Thoracic aorta (tissue), 2 donors: ENCODE results near the gene LMTK3. TPM values are rescaled to one million over a fixed set of nuclear protein-coding genes. Genes with fewer than 3 reads are reported as not detected.

Experiments used
- ATAC-seq: fragments of 150-250 bp; one replicate; pipeline ENCODE4 v1.8.0; 2017; ENCODE audit warnings: low read depth; ENCODE audit not compliant: insufficient number of reproducible peaks, low FRiP score
- DNase-seq: peaks from one replicate; pipeline ENCODE4 v3.0.0-alpha.2; 2020; ENCODE audit warnings: low spot score
- H3K27ac ChIP-seq, 2 donors: fragments of 200-600 bp; sonication (generic); 1 replicate in 1 of 2; 2 replicates in 1 of 2; pipeline ENCODE4 v1.5.1; 2016; ENCODE audit warnings: mild to moderate bottlenecking in 2 of 2, moderate library complexity in 2 of 2
- H3K27me3 ChIP-seq: fragments of 200-600 bp; sonication (generic); replicated peaks from 2 replicates; pipeline ENCODE4 v1.6.0; 2016; ENCODE audit warnings: mild to moderate bottlenecking; ENCODE audit not compliant: insufficient read depth
- H3K36me3 ChIP-seq: fragments of 200-600 bp; sonication (generic); one replicate; pipeline ENCODE4 v1.5.1; 2016
- H3K4me1 ChIP-seq, 2 donors: fragments of 200-600 bp; sonication (generic); 1 replicate in 1 of 2; 2 replicates in 1 of 2; pipeline versions ENCODE4 v1.5.1 to v1.6.0; 2016; ENCODE audit warnings: low read depth in 2 of 2, mild to moderate bottlenecking in 1 of 2; ENCODE audit not compliant: control insufficient read depth in 1 of 2
- H3K4me3 ChIP-seq: fragments of 200-600 bp; sonication (generic); 2 replicates; pipeline ENCODE4 v1.5.1; 2016; ENCODE audit warnings: mild to moderate bottlenecking
- H3K9me3 ChIP-seq: fragments of 200-600 bp; sonication (generic); 2 replicates; pipeline ENCODE4 v1.5.1; 2016
- total RNA-seq, 2 donors: library from RNA; depleted of rRNA; stranded (reverse); fragments of >200 nt; gene quantifications; one replicate each; pipeline versions ENCODE4 v1.1.0 to v1.2.3, GENCODE V29; 2016
- TF ChIP-seq, protein P1 (sequence below): fragments of 200-600 bp; sonication (generic); IDR thresholded peaks from one replicate; pipeline ENCODE4 v1.5.1; 2019; ENCODE audit warnings: antibody characterized with exemption

Gene LMTK3
- total RNA-seq, 2 donors from 2014 or later: 0.41 to 4.5 TPM

GRCh38 chr19:48456864-48457263, 54.8 kb downstream of the LMTK3 start:
- H3K27me3 ChIP-seq: no peaks in the 10 kb centered on the region

GRCh38 chr19:48455908-48456562, 55.6 kb downstream of the LMTK3 start:
- Histone ChIP-seq H3K27me3 (no peaks in the 10 kb centered on the region), H3K36me3 (peaks cover 29% of the 10 kb centered on the region), H3K4me3 (no peak overlapping the region), H3K4me1 (no peaks in the 10 kb centered on the region), H3K9me3 (no peaks in the 10 kb centered on the region), H3K27ac (no peak overlapping the region)
- DNase-seq (no peak), ATAC-seq (no peak)
- TF ChIP-seq, protein P1, sequence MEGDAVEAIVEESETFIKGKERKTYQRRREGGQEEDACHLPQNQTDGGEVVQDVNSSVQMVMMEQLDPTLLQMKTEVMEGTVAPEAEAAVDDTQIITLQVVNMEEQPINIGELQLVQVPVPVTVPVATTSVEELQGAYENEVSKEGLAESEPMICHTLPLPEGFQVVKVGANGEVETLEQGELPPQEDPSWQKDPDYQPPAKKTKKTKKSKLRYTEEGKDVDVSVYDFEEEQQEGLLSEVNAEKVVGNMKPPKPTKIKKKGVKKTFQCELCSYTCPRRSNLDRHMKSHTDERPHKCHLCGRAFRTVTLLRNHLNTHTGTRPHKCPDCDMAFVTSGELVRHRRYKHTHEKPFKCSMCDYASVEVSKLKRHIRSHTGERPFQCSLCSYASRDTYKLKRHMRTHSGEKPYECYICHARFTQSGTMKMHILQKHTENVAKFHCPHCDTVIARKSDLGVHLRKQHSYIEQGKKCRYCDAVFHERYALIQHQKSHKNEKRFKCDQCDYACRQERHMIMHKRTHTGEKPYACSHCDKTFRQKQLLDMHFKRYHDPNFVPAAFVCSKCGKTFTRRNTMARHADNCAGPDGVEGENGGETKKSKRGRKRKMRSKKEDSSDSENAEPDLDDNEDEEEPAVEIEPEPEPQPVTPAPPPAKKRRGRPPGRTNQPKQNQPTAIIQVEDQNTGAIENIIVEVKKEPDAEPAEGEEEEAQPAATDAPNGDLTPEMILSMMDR: no peak

More at GRCh38 chr19:48456864-48457263, 54.8 kb downstream of the LMTK3 start:
- H3K9me3 ChIP-seq: no peaks in the 10 kb centered on the region
- no peak overlapping the region for H3K27ac ChIP-seq
- DNase-seq (no peak), ATAC-seq (no peak)
- TF ChIP-seq, protein P1: no peak
- no peaks in the 10 kb centered on the region for H3K4me1 ChIP-seq
- no peak overlapping the region for H3K4me3 ChIP-seq
- H3K36me3 ChIP-seq: peaks cover 21% of the 10 kb centered on the region

- TF ChIP-seq, protein P1: no peak
Observed at GRCh38 chr19:48455171-48455907, 56.3 kb downstream of the LMTK3 start, which contains the start of gene KCNJ14. Gene KCNJ14 (plus strand): TSS chr19:48455574. CDS start chr19:48461725, 6,151 bp downstream.

DNA sequence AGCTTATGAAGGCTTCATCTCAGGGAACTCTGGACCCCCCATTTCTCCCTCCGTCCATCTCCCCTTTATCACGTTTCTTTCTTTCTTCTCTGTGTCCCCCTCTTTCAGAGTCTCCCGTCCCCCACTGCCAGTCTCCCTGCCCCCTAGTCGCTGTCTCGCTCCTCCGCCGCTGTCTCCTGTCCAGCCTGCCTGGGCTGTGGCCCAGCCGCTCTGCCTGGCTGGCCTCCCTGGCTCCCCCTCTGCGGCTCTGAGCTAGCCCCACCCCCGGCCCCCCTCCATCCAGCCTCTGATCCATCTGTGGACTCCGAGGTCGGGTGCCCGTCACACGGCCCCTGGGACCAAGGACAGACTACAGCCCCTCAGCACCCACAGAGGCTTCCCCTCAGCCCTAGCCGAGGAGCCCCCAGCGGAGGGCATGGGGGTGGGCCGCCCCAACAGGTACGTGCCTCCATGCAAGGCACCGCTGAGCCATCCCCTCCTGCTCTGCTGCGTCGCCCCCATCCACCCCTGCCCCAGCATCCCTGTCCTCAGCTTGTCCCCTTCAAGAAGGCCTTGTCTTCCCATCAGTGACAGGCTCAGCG, 57.4 kb downstream of the LMTK3 start:
- Histone ChIP-seq H3K27ac (no peak overlapping the region), H3K27me3 (no peaks in the 10 kb centered on the region), H3K4me1 (no peaks in the 10 kb centered on the region), H3K4me3 (no peak overlapping the region), H3K9me3 (no peaks in the 10 kb centered on the region), H3K36me3 (peaks cover 40% of the 10 kb centered on the region)
- TF ChIP-seq, protein P1: no peak
- no peak for DNase-seq
- no peak for ATAC-seq

More at GRCh38 chr19:48455171-48455907, 56.3 kb downstream of the LMTK3 start, which contains the start of gene KCNJ14:
- no peak within 1 kb of the TSS for H3K27ac ChIP-seq
- ATAC-seq (no peak), DNase-seq (no peak)
- no peaks in the 10 kb centered on the region for H3K4me1 ChIP-seq
- H3K27me3 ChIP-seq: no peaks in the 10 kb centered on the region
- H3K4me3 ChIP-seq: no peak within 1 kb of the TSS
- peaks cover 33% of the 10 kb centered on the region for H3K36me3 ChIP-seq
- H3K9me3 ChIP-seq: no peaks in the 10 kb centered on the region
